OCI-LY7 (cell line): Measurements from ENCODE around the gene LRP2.

ENCODE experiments used
- CTCF ChIP-seq: fragments of 200-600 bp; sonication (generic); conservative IDR thresholded peaks from 2 replicates; pipeline ENCODE4 v1.5.1; 2014; ENCODE audit warnings: mild to moderate bottlenecking, antibody characterized with exemption, low read length, moderate library complexity, mixed read lengths
- EZH2phosphoT487 ChIP-seq: fragments of 200-600 bp; sonication (generic); IDR thresholded peaks from 2 replicates; pipeline ENCODE4 v1.6.1; 2018; ENCODE audit warnings: low read depth, borderline replicate concordance, mild to moderate bottlenecking, mixed run types, antibody characterized with exemption, low read length, moderate library complexity, mixed read lengths

DNA sequence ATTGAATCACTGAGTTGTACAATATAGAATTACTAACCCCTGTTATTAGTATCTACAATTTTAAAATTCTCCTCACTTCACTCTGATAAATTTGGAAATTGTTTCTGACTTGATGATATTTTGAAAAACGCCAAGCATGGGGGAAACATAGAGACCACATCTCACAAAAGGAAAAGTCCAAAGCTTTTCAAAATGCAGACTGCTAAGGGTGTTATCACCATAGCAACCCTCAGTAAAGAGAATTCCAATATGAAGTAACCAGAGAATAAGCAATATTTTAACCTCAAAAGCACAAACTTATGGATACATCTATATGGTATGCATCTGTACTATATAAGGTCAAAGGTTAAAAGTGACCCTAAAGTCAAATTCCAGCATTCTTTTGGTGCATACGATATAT lies 22.7 kb downstream of the LRP2 start:
- TF ChIP-seq CTCF, result no peak
- no peak for TF ChIP-seq EZH2phosphoT487
